GM12874 (cell line): ENCODE data around the gene RAB40B.

Source experiments
- TF ChIP-seq, protein P1 (sequence below): IDR thresholded peaks from 2 replicates; pipeline ENCODE4 v1.5.1; 2011; ENCODE audit warnings: low read depth, mild to moderate bottlenecking, control low read depth, low read length, moderate library complexity; ENCODE audit not compliant: insufficient read depth

RAB40B gene

DNA sequence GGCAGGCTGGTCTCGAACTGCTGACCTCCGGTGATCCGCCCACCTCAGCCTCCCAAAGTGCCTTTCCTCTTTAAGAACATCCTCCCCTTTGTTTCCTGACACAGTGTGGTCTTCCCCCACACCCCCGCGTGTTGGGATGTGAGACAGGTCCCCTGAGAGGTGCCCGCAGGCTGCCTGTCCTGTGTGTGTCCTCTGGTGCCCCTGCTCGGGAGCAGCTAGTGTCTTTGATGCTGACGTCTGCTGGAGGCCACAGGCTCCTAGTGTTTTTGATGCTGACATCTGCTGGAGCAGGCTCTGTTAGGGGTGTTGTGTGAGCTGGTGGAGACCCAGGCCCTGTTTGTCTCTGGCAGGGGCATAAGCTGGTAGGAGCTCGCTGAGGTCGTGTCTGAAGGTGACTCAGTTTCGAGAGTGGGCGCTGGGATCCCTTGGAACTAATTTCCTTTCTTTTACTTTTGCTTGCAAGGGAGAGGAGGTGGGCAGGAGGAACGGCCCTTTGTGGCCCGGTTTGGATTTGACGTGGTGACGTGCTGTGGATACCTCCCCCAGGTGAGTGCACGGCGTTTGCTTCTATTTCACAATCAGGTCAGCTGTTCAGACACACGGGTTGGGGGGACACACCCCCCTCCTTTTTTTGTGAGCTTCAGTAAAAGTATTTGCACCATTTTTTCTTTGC, 24.0 kb upstream of the RAB40B start:
- TF ChIP-seq, protein P1, sequence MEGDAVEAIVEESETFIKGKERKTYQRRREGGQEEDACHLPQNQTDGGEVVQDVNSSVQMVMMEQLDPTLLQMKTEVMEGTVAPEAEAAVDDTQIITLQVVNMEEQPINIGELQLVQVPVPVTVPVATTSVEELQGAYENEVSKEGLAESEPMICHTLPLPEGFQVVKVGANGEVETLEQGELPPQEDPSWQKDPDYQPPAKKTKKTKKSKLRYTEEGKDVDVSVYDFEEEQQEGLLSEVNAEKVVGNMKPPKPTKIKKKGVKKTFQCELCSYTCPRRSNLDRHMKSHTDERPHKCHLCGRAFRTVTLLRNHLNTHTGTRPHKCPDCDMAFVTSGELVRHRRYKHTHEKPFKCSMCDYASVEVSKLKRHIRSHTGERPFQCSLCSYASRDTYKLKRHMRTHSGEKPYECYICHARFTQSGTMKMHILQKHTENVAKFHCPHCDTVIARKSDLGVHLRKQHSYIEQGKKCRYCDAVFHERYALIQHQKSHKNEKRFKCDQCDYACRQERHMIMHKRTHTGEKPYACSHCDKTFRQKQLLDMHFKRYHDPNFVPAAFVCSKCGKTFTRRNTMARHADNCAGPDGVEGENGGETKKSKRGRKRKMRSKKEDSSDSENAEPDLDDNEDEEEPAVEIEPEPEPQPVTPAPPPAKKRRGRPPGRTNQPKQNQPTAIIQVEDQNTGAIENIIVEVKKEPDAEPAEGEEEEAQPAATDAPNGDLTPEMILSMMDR = no peak

DNA sequence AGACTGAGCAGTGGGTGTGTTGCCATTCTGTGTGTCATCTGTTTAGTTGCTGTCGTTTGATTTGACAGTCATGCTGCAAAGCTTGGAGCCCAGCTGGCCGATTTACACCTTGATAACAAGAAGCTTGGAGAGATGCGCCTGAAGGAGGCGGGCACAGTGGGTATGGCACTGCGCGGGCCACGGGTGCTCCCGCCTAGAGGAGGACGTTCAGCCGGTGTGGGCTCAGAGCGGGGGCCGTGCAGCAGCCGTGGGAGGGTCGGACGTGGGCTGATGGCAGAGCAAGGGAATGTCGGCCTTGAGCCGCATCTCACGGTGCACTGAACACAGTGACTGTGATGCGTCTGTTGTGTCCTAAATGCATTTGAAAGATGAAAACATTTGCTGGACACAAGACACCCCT, 21.7 kb upstream of the RAB40B start:
- TF ChIP-seq, protein P1 = no peak

DNA sequence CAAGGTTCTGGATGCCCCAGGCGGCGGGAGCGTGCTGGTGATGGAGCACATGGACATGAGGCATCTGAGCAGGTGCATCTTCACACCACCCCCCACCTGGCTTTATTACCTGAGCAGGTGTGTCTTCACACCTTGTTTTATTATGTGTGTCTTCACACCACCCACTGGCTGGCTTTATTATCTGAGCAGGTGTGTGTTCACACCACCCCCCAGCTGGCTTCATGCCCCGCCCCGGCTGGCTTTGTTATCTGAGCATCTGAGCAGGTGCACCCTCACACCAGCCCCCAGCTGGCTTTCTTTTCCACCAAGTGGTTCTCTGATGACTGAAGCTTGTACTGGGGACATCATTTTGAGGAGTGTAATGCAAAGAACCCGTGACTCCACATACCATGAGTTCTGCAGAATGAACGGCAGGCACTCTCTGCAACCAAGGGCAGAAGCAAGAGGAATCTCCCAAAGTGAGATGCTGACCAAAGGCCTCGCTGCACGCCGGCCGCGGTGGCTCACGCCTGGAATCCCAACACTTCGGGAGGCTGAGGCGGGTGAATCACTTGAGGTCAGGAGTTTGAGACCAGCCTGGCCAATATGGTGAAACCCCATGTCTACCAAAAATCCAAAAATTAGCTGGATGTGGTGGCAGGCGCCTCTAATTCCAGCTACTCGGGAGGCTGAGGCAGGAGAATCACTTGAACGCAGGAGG, 20.6 kb upstream of the RAB40B start:
- TF ChIP-seq, protein P1 = no peak

DNA sequence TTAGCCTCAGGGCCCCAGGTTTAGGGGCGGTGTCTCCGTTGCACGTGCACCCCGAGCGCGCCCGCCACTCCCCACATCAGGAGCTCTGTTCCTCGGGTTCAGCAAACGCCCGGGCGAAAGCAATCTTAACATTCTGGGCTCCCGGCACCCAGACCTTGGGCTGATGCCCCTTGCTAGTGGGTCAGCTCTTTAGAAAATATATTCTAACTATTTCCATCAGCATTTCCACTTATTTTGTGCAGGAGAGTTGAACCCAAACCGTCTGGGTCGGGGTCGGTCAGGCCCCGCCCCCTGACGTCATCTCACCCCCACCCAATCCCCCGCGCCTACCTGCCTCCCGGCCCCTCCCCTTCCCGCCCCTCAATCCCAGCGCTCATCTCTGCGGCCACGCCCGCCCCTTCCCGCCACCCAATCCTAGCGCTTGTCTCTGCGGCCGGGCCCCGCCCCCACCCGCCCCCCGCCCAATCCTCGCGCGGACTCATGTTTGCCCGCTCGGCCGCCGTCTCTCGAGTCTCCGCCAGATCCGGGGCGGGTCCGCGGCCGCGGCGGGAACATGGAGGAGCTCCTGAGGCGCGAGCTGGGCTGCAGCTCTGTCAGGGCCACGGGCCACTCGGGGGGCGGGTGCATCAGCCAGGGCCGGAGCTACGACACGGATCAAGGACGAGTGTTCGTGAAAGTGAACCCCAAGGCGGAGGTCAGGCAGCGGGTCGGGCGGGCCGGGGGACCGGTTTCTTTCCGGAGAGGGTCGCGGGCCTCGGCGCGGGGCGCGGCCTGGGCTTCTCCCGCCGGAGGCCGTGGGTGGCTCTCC, 17.9 kb upstream of the RAB40B start, which contains the start of gene FN3KRP:
FN3KRP (plus strand) TSS at position 504 of the 808 bp plus-strand sequence; CDS start at position 554, 50 bp downstream.
- TF ChIP-seq, protein P1 = no peak

DNA sequence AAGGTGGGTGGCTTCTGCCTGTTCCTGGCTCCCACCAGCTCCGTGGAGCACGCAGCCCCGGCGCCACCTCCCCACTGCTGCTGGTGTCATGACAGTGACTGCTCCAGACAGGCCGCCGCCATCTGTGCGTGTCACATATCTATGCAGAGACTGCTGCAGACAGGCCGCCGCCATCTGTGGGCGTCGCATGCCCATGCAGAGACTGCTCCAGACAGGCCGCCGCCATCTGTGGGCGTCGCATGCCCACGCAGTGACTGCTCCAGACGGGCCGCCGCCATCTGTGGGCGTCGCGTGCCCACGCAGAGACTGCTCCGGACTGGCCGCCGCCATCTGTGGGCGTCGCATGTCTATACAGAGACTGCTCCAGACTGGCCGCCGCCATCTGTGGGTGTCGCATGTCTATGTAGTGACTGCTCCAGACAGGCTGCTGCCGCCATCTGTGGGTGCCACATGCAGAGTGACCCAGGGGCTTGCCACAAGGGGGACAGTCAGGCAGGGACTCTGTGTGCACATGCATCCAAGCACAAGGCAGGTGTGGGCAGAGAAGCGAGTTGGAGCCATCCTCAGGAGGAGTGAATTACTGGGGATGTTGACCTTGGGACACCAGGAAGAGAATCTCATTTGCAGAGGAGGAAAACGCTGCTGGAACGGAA, 14.7 kb upstream of the RAB40B start:
- TF ChIP-seq, protein P1 = no peak

DNA sequence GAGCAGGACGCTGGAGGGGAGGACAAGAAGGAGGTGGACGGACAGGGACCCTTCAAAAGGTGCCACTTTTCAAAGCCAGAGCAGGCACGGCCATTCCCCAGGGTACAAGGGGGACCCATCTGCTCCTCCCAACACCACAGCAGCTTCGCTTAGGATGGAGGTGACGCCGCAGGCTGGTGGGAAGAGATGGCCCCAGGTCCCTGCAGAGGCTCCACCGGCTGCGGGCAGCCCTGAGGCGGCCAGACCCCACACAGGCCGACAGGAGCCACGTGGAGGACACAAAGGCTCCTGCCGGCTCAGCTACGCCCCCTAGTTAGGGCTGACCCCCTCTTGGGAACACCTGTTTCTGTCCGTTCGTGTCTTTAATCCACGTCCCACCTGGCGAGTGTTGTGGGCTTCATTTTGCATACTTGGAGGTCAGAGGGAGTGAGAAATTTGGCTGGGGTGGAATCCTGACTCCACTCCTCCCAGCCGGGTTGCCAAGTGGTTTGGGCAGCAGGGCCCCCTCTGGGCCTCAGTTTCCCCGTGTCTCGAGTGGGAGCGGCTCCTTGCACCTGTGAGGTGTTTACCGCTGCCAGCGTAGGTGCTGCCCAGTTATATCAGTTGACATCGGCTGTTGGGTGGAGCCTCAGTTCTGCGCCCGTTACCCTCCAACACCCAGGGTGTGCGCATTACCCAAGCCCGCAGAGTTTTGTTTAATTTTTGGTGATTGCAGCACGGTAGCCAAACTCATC, 12.2 kb upstream of the RAB40B start:
- TF ChIP-seq, protein P1 = no peak
